Progenitor cell of endocrine pancreas (in vitro differentiated cells): ENCODE measurements around the gene CCR7. TPM values are rescaled to one million over a fixed set of nuclear protein-coding genes. Genes with fewer than 3 reads are reported as not detected.

Experiments used
- DNase-seq: peaks from one replicate; pipeline ENCODE4 v3.0.0; 2021; ENCODE audit warnings: low spot score; ENCODE audit not compliant: unreplicated experiment
- H3K27ac Mint-ChIP-seq: 2 replicates; pipeline ENCODE4 v1.8.0; 2021; ENCODE audit warnings: mild to moderate bottlenecking, moderate library complexity, mixed read lengths
- H3K27me3 Mint-ChIP-seq: 2 replicates; pipeline ENCODE4 v1.8.0; 2021; ENCODE audit warnings: mixed read lengths
- H3K36me3 Mint-ChIP-seq: 2 replicates; pipeline ENCODE4 v1.8.0; 2022; ENCODE audit warnings: mixed read lengths; ENCODE audit not compliant: insufficient read depth
- H3K4me1 Mint-ChIP-seq: 2 replicates; pipeline ENCODE4 v1.8.0; 2021; ENCODE audit warnings: low read depth, mixed read lengths
- H3K4me3 Mint-ChIP-seq: 2 replicates; pipeline ENCODE4 v1.8.0; 2021; ENCODE audit warnings: low read depth, mild to moderate bottlenecking, moderate library complexity, mixed read lengths
- H3K9me3 Mint-ChIP-seq: 2 replicates; pipeline ENCODE4 v1.8.0; 2021; ENCODE audit warnings: low read depth, mixed read lengths
- total RNA-seq: library from RNA; stranded (reverse); gene quantifications from 2 replicates; pipeline ENCODE4 v1.2.1, GENCODE V29; 2021
- TF ChIP-seq, protein P1 (sequence below): fragments of 200-600 bp; sonication (generic); IDR thresholded peaks from one replicate; pipeline ENCODE4 v1.5.0; 2021; ENCODE audit warnings: antibody characterized with exemption, mild to moderate bottlenecking; ENCODE audit not compliant: unreplicated experiment

Gene CCR7
- total RNA-seq, 1 donor from 2014 or later = not detected

DNA sequence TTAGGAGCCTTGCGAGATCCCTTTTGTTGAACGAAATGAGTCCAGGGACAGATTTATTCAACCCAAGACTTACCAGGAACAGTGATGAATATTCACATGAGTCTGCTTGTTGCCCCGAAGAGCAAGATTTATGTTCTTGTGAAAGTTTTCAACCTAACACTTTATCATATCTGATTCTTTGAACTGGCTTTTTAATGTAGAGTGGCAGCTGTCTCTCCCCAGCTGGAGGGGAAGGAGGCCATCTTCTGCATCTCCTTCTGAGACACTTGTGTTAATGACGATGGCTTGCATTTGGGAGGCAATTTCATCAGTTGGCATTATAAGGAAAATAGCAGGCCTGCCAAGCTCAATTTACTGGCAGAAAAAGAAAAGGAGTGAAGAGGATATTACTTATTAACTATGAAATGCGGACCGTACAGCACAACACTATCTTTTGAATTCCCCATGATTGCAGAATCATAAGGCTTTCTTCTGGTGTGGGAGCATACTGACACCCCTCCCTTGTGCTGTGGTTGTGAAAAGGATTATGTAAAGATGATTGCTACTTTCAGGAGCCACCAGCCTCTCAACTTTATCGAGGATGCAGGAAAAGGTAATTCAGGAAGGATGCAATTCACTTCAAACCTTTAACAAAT, 46.7 kb upstream of the CCR7 start:
- no peak for DNase-seq
- Mint-ChIP-seq H3K4me1 (peaks cover 4% of the 10 kb centered on the region), H3K27ac (no peak overlapping the region), H3K4me3 (no peak overlapping the region), H3K36me3 (no peaks in the 10 kb centered on the region), H3K27me3 (peaks cover 26% of the 10 kb centered on the region), H3K9me3 (no peaks in the 10 kb centered on the region)
- TF ChIP-seq, protein P1, sequence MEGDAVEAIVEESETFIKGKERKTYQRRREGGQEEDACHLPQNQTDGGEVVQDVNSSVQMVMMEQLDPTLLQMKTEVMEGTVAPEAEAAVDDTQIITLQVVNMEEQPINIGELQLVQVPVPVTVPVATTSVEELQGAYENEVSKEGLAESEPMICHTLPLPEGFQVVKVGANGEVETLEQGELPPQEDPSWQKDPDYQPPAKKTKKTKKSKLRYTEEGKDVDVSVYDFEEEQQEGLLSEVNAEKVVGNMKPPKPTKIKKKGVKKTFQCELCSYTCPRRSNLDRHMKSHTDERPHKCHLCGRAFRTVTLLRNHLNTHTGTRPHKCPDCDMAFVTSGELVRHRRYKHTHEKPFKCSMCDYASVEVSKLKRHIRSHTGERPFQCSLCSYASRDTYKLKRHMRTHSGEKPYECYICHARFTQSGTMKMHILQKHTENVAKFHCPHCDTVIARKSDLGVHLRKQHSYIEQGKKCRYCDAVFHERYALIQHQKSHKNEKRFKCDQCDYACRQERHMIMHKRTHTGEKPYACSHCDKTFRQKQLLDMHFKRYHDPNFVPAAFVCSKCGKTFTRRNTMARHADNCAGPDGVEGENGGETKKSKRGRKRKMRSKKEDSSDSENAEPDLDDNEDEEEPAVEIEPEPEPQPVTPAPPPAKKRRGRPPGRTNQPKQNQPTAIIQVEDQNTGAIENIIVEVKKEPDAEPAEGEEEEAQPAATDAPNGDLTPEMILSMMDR = no peak

DNA sequence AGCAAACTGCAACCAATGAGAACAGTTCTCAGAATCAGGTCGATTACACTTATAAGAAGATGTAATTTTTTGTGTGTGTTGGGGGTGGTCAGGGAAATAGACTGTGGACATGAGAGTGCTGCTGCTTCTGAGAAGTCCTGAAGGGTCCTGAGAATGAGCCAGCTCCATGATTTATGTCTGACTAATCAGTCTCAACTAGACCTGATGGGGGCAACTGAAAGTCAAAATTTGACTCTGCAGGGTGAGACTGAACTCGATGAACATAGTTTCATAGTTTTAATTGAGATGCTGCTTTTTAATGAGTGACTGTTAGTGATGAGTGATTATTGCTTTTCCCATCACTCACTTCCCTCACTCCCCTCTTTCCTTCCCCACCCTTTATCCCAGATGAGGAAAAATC, 45.1 kb upstream of the CCR7 start:
- TF ChIP-seq, protein P1 = no peak
- no peak overlapping the region for H3K4me3 Mint-ChIP-seq
- H3K36me3 Mint-ChIP-seq = no peaks in the 10 kb centered on the region

DNA sequence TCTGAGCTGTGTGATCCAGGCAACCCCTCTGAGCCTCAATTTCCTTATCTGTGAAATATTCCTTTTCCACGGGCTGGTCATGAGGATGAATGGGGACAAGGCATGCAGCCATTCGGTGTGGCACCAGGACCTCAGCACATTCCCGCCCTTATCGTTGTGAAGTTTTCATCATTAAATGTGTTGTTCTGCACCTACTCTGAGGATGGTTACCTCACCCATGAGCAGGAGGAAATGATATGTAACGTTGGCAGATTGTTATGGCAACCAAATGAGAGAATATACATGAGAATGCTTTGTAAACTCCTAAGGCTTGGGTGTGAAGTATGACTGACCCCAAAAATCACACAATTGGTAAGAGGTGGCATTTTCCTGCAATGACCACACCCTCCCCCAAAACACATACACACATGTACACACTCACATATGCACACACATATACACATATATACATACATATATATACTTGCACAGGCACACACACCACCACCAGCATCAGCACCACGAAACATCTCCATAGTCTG, 42.8 kb upstream of the CCR7 start:
- TF ChIP-seq, protein P1 = no peak
- no peak overlapping the region for H3K27ac Mint-ChIP-seq
- H3K4me1 Mint-ChIP-seq = peaks cover 5% of the 10 kb centered on the region
- H3K9me3 Mint-ChIP-seq = no peaks in the 10 kb centered on the region
- no peaks in the 10 kb centered on the region for H3K36me3 Mint-ChIP-seq
- no peak for DNase-seq
- no peak overlapping the region for H3K4me3 Mint-ChIP-seq
- peaks cover 9% of the 10 kb centered on the region for H3K27me3 Mint-ChIP-seq

More for the DNA sequence above, 45.1 kb upstream of the CCR7 start:
- Mint-ChIP-seq H3K27ac (no peak overlapping the region), H3K9me3 (no peaks in the 10 kb centered on the region), H3K27me3 (peaks cover 15% of the 10 kb centered on the region), H3K4me1 (peaks cover 7% of the 10 kb centered on the region)
- DNase-seq = no peak

DNA sequence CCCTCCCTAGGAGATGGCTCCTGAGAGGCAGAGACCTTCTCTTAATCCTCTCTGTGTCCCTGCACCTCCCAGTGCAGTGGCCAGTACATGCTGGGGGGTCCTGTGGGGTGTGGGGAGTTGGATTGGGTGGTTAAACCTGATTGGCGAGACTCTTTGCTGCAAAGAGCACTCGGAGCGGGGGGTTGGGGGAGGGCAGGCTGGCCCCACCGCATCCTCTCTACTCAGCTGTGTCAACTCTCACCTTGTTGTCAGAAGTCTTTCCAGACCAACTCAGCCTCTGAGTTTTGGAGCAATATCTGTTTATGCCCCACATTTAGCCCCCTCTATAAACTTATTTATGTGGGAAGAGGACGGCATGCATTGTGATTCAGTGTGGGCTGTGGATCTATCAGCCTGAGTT, 42.4 kb upstream of the CCR7 start:
- H3K27ac Mint-ChIP-seq = no peak overlapping the region
- no peaks in the 10 kb centered on the region for H3K9me3 Mint-ChIP-seq
- no peak for DNase-seq
- TF ChIP-seq, protein P1 = no peak
- no peaks in the 10 kb centered on the region for H3K36me3 Mint-ChIP-seq
- H3K4me1 Mint-ChIP-seq = peaks cover 5% of the 10 kb centered on the region
- no peak overlapping the region for H3K4me3 Mint-ChIP-seq
- peaks cover 9% of the 10 kb centered on the region for H3K27me3 Mint-ChIP-seq

DNA sequence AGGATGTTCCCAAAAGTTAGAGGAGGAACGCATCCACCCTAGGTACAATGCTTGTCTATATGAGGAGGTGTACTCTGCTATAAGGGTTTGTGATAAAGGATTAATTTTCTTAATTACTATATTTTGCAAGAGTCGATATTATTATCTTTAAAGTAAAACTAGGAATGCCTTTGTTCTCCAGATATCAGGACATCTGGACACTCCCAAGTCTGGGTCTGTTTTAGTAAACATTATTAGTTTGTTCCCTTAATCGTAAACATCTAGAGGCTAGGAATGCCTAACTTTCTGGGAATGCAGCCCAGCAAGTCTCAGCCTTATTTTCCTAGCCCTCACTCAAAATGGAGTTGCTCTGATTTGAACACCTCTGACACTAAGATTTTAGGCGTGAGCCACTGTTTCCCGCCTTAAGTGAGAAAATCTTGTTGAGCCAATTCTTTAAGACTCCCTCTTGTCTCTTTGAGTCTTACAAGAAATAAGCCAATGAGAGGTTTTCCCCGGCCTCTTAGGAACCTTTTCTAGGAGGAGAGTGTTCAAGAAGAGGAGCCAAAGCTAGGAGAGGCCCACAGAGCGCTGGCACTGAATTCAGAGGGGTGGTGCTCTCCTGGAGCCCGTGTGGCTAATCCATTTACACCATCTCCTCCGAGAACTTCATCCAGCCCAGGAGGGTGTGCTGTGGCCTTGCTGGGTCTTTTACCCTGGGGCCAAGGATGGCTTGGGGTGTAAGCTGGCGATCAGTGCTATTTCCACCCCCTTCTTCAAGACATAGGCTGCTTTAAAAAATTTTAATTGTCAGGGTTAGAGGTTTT, 41.5 kb upstream of the CCR7 start:
- H3K9me3 Mint-ChIP-seq = no peaks in the 10 kb centered on the region

More for the DNA sequence above, 41.5 kb upstream of the CCR7 start:
- Mint-ChIP-seq H3K27ac (no peak overlapping the region), H3K4me3 (no peak overlapping the region), H3K36me3 (no peaks in the 10 kb centered on the region), H3K27me3 (peaks cover 6% of the 10 kb centered on the region), H3K4me1 (peaks cover 5% of the 10 kb centered on the region)
- TF ChIP-seq, protein P1 = no peak
- DNase-seq = no peak
